PC-9 (cell line): ENCODE results near the gene OBI1. TPM values are rescaled to one million over a fixed set of nuclear protein-coding genes. Genes with fewer than 3 reads are reported as not detected.

ENCODE experiments used
- BruUV-seq: library from RNA; stranded (reverse); fragments of 400-500 nt; replicated peaks from 2 replicates; lab custom pipeline; 2021; lab: Mats Ljungman, UMichigan
- CTCF ChIA-PET: fragments of 300-600 bp; sonication (Branson Sonifier 250); formaldehyde crosslinking; loops from one replicate; lab custom pipeline; 2022; ENCODE audit warnings: antibody characterized with exemption; lab: Charles Lee
- POLR2A ChIA-PET: fragments of 300-600 bp; sonication (Branson Sonifier 250); formaldehyde crosslinking; loops from one replicate; lab custom pipeline; 2022; ENCODE audit warnings: antibody characterized with exemption; ENCODE audit not compliant: unreplicated experiment; lab: Charles Lee
- DNase-seq, 2 experiments: peaks; one replicate each; pipeline versions ENCODE4 v3.0.0 to v3.0.0-alpha.2; 2015 to 2022; ENCODE audit warnings: mixed read lengths in 1 of 2
- H2AFZ ChIP-seq: fragments of 200-600 bp; sonication (generic); 2 replicates; pipeline ENCODE4 v1.8.1; 2017; ENCODE audit warnings: antibody characterized with exemption
- H3F3A ChIP-seq: fragments of 200-600 bp; sonication (generic); 2 replicates; pipeline ENCODE4 v1.8.1; 2017; ENCODE audit warnings: antibody characterized with exemption, mild to moderate bottlenecking, low read depth; ENCODE audit not compliant: insufficient read depth
- H3K27ac ChIP-seq: fragments of 200-600 bp; sonication (generic); 2 replicates; pipeline ENCODE4 v1.6.1; 2016; ENCODE audit warnings: mixed run types
- H3K27me3 ChIP-seq: fragments of 200-600 bp; sonication (generic); 2 replicates; pipeline ENCODE4 v1.6.1; 2016; ENCODE audit warnings: low read depth, mixed run types; ENCODE audit not compliant: insufficient read depth
- H3K36me3 ChIP-seq: fragments of 200-600 bp; sonication (generic); 2 replicates; pipeline ENCODE4 v1.6.1; 2016; ENCODE audit warnings: low read depth, mixed run types
- H3K4me1 ChIP-seq: fragments of 200-600 bp; sonication (generic); replicated peaks from 2 replicates; pipeline ENCODE4 v1.6.1; 2016; ENCODE audit warnings: mixed run types; ENCODE audit not compliant: insufficient read depth
- H3K4me2 ChIP-seq: fragments of 200-600 bp; sonication (generic); 2 replicates; pipeline ENCODE4 v1.6.1; 2017; ENCODE audit warnings: mixed run types
- H3K4me3 ChIP-seq: fragments of 200-600 bp; sonication (generic); 2 replicates; pipeline ENCODE4 v1.6.1; 2016; ENCODE audit warnings: mixed run types
- H3K79me2 ChIP-seq: fragments of 200-600 bp; sonication (generic); 2 replicates; pipeline ENCODE4 v1.6.1; 2017; ENCODE audit warnings: low read depth, mixed run types
- H3K9me2 ChIP-seq: fragments of 200-600 bp; sonication (generic); 2 replicates; pipeline ENCODE4 v1.8.1; 2017; ENCODE audit warnings: mild to moderate bottlenecking; ENCODE audit not compliant: insufficient read depth
- H3K9me3 ChIP-seq: fragments of 200-600 bp; sonication (generic); 2 replicates; pipeline ENCODE4 v1.8.1; 2016; ENCODE audit warnings: low read depth; ENCODE audit not compliant: insufficient read depth
- H4K20me1 ChIP-seq: fragments of 200-600 bp; sonication (generic); 2 replicates; pipeline ENCODE4 v1.8.1; 2017; ENCODE audit not compliant: insufficient read depth
- EZH2 ChIP-seq: fragments of 200-600 bp; sonication (generic); IDR thresholded peaks from 2 replicates; pipeline ENCODE4 v1.8.0; 2017; ENCODE audit warnings: antibody characterized with exemption, low read depth
- intact Hi-C: fragments of 100-400 bp; cut with micrococcal nuclease; formaldehyde crosslinking; loops from one replicate; pipeline ENCODE4 v1.10.0; 2022; ENCODE audit not compliant: unreplicated experiment
- total RNA-seq: library from RNA; stranded (reverse); gene quantifications from 2 replicates; pipeline ENCODE4 v1.2.3, GENCODE V29; 2021
- TF ChIP-seq, protein P1 (sequence below): fragments of 200-600 bp; sonication (generic); conservative IDR thresholded peaks from 2 replicates; pipeline ENCODE4 v1.6.1; 2017; ENCODE audit warnings: mixed run types, antibody characterized with exemption, mild to moderate bottlenecking, moderate library complexity

Gene OBI1
- total RNA-seq, 1 experiment from 2014 or later = 11.9 TPM

DNA sequence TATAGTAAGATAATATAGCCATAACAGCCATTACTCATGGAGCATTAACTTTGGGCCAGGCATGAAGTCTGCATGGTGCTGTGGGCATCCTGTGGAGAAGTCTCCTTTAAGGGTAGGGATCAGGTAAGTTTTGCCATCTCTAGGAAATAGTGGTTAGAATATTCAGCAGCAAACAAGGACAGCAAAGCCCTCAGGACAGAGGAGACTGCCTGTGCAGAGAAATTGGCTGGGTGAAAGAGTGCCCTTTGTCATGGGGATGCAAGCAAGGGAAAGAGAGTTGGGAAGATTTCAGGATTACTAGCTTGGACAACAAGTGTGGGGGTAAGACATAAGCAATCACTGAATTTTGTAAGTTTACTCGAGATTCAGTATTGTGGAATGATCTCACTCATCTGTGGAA, 15.7 kb upstream of the OBI1 start:
- POLR2A ChIA-PET = no interaction called here
- no TSS peak for BruUV-seq
- CTCF ChIA-PET = no interaction called here
- peaks cover 18% of the 10 kb centered on the region; the same call in 1 of the 2 replicates for H3K27me3 ChIP-seq
- H3K9me2 ChIP-seq = 0 out of 2 replicates have a peak, but pooled peaks cover 2% of the 10 kb centered on the region
- TF ChIP-seq, protein P1, sequence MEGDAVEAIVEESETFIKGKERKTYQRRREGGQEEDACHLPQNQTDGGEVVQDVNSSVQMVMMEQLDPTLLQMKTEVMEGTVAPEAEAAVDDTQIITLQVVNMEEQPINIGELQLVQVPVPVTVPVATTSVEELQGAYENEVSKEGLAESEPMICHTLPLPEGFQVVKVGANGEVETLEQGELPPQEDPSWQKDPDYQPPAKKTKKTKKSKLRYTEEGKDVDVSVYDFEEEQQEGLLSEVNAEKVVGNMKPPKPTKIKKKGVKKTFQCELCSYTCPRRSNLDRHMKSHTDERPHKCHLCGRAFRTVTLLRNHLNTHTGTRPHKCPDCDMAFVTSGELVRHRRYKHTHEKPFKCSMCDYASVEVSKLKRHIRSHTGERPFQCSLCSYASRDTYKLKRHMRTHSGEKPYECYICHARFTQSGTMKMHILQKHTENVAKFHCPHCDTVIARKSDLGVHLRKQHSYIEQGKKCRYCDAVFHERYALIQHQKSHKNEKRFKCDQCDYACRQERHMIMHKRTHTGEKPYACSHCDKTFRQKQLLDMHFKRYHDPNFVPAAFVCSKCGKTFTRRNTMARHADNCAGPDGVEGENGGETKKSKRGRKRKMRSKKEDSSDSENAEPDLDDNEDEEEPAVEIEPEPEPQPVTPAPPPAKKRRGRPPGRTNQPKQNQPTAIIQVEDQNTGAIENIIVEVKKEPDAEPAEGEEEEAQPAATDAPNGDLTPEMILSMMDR = no peak
- TF ChIP-seq EZH2 = no peak
- H3K4me3 ChIP-seq = no peak overlapping the region
- H3F3A ChIP-seq = no peaks in the 10 kb centered on the region
- no peak overlapping the region for H2AFZ ChIP-seq
- no peak for DNase-seq
- no peaks in the 10 kb centered on the region for H3K4me1 ChIP-seq
- H3K79me2 ChIP-seq = no peaks in the 10 kb centered on the region
- H3K4me2 ChIP-seq = no peak overlapping the region
- no peaks in the 10 kb centered on the region for H3K36me3 ChIP-seq
- no peak overlapping the region for H3K27ac ChIP-seq
- intact Hi-C loops = no loop called here
- H3K9me3 ChIP-seq = no peaks in the 10 kb centered on the region
- H4K20me1 ChIP-seq = no peaks in the 10 kb centered on the region

DNA sequence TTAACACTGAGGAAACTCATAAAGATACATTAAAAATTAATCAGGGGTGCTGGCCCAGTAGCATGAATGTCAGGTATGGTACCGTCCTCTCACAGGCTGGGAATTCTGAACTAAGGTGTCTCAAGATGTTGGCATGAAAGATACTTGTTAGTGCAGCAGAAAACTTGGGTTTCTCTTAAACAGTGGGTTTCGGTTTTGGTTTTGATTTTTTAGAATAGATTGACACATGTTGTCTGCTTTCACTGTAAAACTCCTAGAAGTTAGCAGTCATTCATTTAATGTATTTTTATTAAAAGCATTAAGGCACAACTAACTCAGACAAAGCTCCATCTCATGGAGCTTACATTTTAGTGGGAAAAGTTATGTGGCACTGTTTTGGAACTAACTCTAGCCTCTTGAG, 3.5 kb upstream of the OBI1 start:
- intact Hi-C loops = no loop called here
- Histone ChIP-seq H2AFZ (no peak overlapping the region), H3K4me3 (no peak overlapping the region), H3F3A (peaks cover 14% of the 10 kb centered on the region), H3K36me3 (no peaks in the 10 kb centered on the region), H3K79me2 (peaks cover 13% of the 10 kb centered on the region), H3K27ac (no peak overlapping the region), H4K20me1 (no peaks in the 10 kb centered on the region; the same call in 1 of the 2 replicates), H3K9me2 (no peaks in the 10 kb centered on the region), H3K27me3 (no peaks in the 10 kb centered on the region), H3K4me1 (peaks cover 2% of the 10 kb centered on the region), H3K4me2 (no peak overlapping the region), H3K9me3 (no peaks in the 10 kb centered on the region)
- DNase-seq = no peak
- BruUV-seq = no TSS peak
- TF ChIP-seq, protein P1 = no peak
- TF ChIP-seq EZH2 = no peak
- ChIA-PET POLR2A (no interaction called here), CTCF (no interaction called here)

DNA sequence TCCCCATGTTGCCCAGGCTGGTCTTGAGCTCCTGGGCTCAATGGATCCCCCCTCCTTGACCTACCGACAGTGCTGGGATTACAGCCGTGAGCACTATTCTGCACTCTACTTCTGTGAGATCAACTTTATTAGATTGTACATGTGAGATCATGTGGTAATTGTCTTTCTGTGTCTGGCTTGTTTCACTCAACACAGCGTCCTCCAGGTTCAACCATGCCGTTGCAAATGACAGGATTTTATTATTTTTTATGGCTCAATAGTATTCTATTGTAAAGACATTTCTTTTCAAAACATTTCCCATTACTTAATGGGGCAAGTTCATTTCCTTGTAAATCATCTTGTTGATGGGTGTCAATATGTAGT, 1.5 kb upstream of the OBI1 start:
- H3K4me2 ChIP-seq = no peak overlapping the region
- POLR2A ChIA-PET = no interaction called here

More for the DNA sequence above, 1.5 kb upstream of the OBI1 start:
- peaks cover 9% of the 10 kb centered on the region for H3K4me1 ChIP-seq
- H3K79me2 ChIP-seq = peaks cover 32% of the 10 kb centered on the region
- H4K20me1 ChIP-seq = peaks cover 8% of the 10 kb centered on the region; the same call in 1 of the 2 replicates
- TF ChIP-seq EZH2 = no peak
- TF ChIP-seq, protein P1 = no peak
- H3F3A ChIP-seq = peaks cover 14% of the 10 kb centered on the region
- H3K27ac ChIP-seq = no peak overlapping the region
- H3K4me3 ChIP-seq = no peak overlapping the region
- H3K9me2 ChIP-seq = no peaks in the 10 kb centered on the region
- no peak overlapping the region for H2AFZ ChIP-seq
- BruUV-seq = no TSS peak
- H3K36me3 ChIP-seq = no peaks in the 10 kb centered on the region
- intact Hi-C loops = no loop called here
- CTCF ChIA-PET = no interaction called here
- DNase-seq = no peak
- H3K9me3 ChIP-seq = no peaks in the 10 kb centered on the region
- no peaks in the 10 kb centered on the region for H3K27me3 ChIP-seq
